DOHH2 (cell line): ENCODE data around the gene RHOT1.

ENCODE experiments used
- EZH2phosphoT487 ChIP-seq: fragments of 200-600 bp; sonication (generic); IDR thresholded peaks from 2 replicates; pipeline ENCODE4 v1.6.1; 2017; ENCODE audit warnings: borderline replicate concordance, mild to moderate bottlenecking, antibody characterized with exemption, low read length, moderate library complexity, mixed read lengths
- TF ChIP-seq, protein P1 (sequence below): fragments of 200-600 bp; sonication (generic); IDR thresholded peaks from one replicate; pipeline ENCODE4 v1.5.1; 2014; ENCODE audit warnings: antibody characterized with exemption, mild to moderate bottlenecking, low read depth, low read length; ENCODE audit not compliant: poor library complexity, severe bottlenecking

DNA sequence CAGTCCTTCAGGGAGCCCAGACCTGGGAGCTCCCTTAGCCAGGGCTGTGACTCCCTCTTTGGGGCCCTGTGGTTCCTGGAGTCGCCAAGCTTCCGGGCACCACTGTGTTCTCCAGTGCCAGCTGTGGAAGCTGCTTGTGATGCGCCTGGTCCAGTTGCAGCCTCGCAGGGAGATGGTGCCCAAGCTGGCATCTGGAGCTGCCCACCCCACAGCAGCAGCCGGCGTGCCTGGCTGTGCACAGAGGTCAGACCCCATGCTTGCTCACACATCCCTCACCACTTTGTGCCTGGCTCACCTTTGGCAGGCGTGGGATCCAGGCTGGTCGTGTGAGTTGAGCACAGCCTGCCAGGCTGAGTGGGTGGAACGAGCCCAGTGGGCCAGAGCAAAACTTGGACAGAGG, 18.2 kb downstream of the RHOT1 start:
- TF ChIP-seq EZH2phosphoT487: no peak
- TF ChIP-seq, protein P1, sequence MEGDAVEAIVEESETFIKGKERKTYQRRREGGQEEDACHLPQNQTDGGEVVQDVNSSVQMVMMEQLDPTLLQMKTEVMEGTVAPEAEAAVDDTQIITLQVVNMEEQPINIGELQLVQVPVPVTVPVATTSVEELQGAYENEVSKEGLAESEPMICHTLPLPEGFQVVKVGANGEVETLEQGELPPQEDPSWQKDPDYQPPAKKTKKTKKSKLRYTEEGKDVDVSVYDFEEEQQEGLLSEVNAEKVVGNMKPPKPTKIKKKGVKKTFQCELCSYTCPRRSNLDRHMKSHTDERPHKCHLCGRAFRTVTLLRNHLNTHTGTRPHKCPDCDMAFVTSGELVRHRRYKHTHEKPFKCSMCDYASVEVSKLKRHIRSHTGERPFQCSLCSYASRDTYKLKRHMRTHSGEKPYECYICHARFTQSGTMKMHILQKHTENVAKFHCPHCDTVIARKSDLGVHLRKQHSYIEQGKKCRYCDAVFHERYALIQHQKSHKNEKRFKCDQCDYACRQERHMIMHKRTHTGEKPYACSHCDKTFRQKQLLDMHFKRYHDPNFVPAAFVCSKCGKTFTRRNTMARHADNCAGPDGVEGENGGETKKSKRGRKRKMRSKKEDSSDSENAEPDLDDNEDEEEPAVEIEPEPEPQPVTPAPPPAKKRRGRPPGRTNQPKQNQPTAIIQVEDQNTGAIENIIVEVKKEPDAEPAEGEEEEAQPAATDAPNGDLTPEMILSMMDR: no peak
